GM18502 (cell line): ENCODE results near the gene SERP2.

Source experiments
- ATAC-seq: cut with Tn5 transposase; IDR thresholded peaks from one replicate; pipeline ENCODE4 v1.9.1; 2021; ENCODE audit warnings: mild to moderate bottlenecking; ENCODE audit not compliant: unreplicated experiment, poor library complexity

SERP2 gene

GRCh38 chr13:44429311-44429710 is 55.7 kb downstream of the SERP2 start:
- no peak for ATAC-seq

- ATAC-seq = no peak
Observed at GRCh38 chr13:44431150-44431549, 57.5 kb downstream of the SERP2 start.

DNA sequence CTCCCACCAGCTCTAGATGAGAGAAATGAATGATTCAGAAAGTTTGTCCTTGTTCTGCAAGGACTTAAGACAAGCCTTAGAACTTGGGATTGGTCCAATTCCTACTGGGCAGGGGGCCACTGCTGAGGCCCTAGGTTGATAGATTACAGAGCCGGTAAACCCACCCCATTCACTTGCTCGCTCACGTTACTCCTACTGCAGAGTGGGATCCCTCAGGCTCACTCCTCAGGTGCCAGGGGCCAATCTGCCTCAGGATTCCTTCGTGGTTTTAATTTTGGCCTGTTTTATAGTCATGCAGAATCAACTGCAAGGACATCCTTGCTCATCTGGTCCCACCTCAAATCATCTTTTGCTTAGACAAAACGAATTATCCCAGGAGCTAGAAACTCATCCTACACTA is 59.0 kb downstream of the SERP2 start:
- no peak for ATAC-seq

GRCh38 chr13:44433863-44434765 is 60.5 kb downstream of the SERP2 start:
- no peak for ATAC-seq

GRCh38 chr13:44434766-44435141 is 61.1 kb downstream of the SERP2 start:
- no peak for ATAC-seq

DNA sequence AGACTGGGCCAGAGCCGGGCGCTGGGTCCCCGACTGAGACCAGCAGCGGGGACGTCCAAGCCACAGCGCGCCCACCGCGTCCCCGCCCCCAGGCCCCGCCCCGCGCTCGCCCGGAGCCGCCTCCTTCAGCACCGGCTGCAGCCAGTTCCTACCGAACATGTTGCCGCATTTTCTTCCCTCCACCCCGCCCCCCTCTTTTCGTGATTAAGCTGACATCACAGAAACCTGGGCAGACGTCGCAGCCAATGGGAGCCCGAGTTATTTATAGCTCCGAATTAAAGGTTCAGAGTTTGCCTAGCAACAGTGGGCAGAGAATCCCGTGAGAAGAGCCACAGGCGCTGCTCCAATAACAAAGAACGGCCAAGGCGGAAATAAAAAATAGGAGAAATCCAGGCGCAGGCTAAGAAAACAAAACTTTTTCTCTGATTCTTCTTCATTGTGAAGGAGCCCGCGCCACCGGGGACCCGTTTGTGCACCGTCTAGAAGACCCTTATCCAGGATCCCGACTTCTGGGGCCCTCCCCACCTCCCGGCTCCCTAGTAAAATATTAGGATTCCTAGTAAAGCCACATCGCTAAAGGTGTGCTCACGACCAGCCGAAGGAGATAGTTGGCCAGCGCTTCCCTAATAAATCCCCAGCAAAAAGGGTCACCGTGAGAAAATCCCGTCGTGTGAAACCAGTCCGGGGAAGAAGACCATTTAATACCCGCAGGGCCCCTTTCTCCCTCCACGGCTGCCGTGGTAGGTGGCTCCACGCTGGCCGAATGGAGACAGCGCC is 61.7 kb downstream of the SERP2 start:
- peak; percentile 74 for ATAC-seq

GRCh38 chr13:44435919-44436510 is 62.4 kb downstream of the SERP2 start:
- ATAC-seq = no peak

DNA sequence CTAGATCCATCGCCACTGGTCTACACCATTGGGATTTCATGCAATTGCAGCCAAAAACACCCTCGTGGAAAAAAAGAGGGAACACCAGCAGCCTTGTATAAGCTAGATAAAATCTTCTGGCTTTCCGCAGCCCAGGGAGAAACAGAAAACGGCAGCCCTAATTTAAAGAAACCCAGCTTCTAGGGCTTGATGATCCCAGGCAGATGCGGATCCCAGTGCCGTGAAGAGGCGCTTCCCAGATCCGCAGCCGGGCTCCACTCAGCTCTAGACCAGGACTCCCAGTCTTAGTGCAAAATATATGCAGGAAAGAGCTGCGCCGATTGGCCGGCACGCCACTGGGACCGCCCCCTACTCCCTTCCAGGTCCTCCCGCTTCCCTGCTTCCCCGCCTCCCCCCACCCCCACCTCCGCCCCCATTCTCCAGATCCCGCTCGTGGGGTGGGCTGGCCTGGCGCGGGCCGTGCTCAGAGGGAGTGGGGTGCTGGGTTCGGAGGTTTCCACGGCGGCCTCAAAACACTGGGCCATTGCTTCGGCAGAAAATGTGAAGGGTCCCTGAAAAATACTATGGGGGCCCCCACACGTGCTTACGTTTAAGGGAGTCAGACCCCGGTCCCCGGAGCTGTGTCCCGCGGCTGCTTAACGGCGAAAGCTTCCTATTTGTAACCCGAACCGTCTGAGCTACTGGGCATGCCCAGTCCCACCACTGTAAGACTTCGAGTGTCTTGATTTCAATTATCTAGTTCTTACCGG is 63.1 kb downstream of the SERP2 start:
- no peak for ATAC-seq

- ATAC-seq = no peak
Observed at GRCh38 chr13:44437356-44438233, 64.0 kb downstream of the SERP2 start.

GRCh38 chr13:44438234-44438579 is 64.6 kb downstream of the SERP2 start:
- ATAC-seq = no peak

DNA sequence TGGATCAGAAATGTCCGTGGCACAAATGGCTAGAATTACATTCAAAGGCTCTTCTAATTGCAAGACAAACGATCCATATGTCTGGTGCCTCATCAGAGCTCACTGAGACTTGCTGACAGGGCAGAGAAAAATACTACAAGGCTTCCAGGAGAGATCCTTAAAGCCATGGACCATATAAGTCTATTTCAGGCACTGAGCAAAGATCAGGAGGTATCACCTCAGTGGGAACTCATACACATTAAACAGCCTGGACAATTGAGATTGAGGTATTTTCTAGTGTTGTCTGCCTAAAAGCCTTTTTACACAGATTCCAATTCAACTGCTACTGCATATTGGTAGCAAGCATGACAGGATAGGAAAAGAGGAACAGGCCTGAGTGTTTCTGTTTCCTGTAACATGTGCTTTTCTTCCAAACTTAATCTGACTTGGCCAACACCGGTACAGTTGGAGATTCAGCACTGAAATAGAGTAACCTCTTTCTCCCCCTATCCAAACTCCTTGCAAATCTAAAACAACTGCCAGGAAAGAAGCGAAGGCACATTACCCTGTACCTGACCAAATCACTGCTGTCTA is 65.9 kb downstream of the SERP2 start:
- no peak for ATAC-seq

GRCh38 chr13:44440046-44440608 is 66.5 kb downstream of the SERP2 start:
- ATAC-seq = no peak
